ENCODE measurements around the gene ITGAL.

GRCh38 chr16:30499284-30499683 lies 26.7 kb downstream of the ITGAL start:
- TF ChIP-seq CTCF (optimal IDR thresholded peaks at IDR 0.05 in 1 of 3, IDR thresholded peaks at IDR 0.05 in 1 of 3, conservative IDR thresholded peaks at IDR 0.05 in 1 of 3; ENCODE audit: extremely low read depth in 1 of 3, insufficient read depth in 2 of 3, low read length in 3 of 3) (no peak), EZH2 (IDR thresholded peaks at IDR 0.05; ENCODE audit: low read length) (no peak)

Data from keratinocyte (primary cell).